Hepatocyte (in vitro differentiated cells): Measurements from ENCODE around the gene FN3K. TPM values are rescaled to one million over a fixed set of nuclear protein-coding genes. Genes with fewer than 3 reads are reported as not detected.
A peak's percentile ranks its signal among the peaks of the same experiment; 100 is the strongest.

Experiments
- DNase-seq: peaks from one replicate; pipeline ENCODE4 v3.0.0-alpha.2; 2016; ENCODE audit warnings: low spot score
- H2AFZ ChIP-seq: fragments of 200-600 bp; sonication (generic); 2 replicates; pipeline ENCODE4 v1.6.0; 2016; ENCODE audit warnings: antibody characterized with exemption, mild to moderate bottlenecking
- H3K27ac ChIP-seq: fragments of 200-600 bp; sonication (generic); 2 replicates; pipeline ENCODE4 v1.5.1; 2016; ENCODE audit warnings: mild to moderate bottlenecking
- H3K27me3 ChIP-seq: fragments of 200-600 bp; sonication (generic); 2 replicates; pipeline ENCODE4 v1.6.1; 2016
- H3K36me3 ChIP-seq: fragments of 200-600 bp; sonication (generic); replicated peaks from 2 replicates; pipeline ENCODE4 v1.5.1; 2016; ENCODE audit warnings: low read depth; ENCODE audit not compliant: insufficient read depth
- H3K4me1 ChIP-seq: fragments of 200-600 bp; sonication (generic); 2 replicates; pipeline ENCODE4 v1.5.1; 2016; ENCODE audit warnings: mild to moderate bottlenecking, moderate library complexity; ENCODE audit not compliant: insufficient read depth
- H3K4me2 ChIP-seq: fragments of 200-600 bp; sonication (generic); 2 replicates; pipeline ENCODE4 v1.6.0; 2016
- H3K4me3 ChIP-seq: fragments of 200-600 bp; sonication (generic); 2 replicates; pipeline ENCODE4 v1.5.1; 2016; ENCODE audit warnings: mild to moderate bottlenecking
- H3K79me2 ChIP-seq: fragments of 200-600 bp; sonication (generic); 2 replicates; pipeline ENCODE4 v1.6.0; 2017; ENCODE audit warnings: mild to moderate bottlenecking
- H3K9me2 ChIP-seq: fragments of 200-600 bp; sonication (generic); replicated peaks from 2 replicates; pipeline ENCODE4 v1.6.0; 2017; ENCODE audit warnings: mild to moderate bottlenecking; ENCODE audit not compliant: insufficient read depth
- H3K9me3 ChIP-seq: fragments of 200-600 bp; sonication (generic); 2 replicates; pipeline ENCODE4 v1.5.1; 2016; ENCODE audit warnings: low read depth, mild to moderate bottlenecking
- H4K20me1 ChIP-seq: fragments of 200-600 bp; sonication (generic); 2 replicates; pipeline ENCODE4 v1.6.0; 2016; ENCODE audit warnings: mild to moderate bottlenecking; ENCODE audit not compliant: insufficient read depth, poor library complexity, severe bottlenecking
- EZH2 ChIP-seq: fragments of 200-600 bp; sonication (generic); IDR thresholded peaks from 2 replicates; pipeline ENCODE4 v1.6.1; 2016; ENCODE audit warnings: antibody characterized with exemption, mild to moderate bottlenecking, borderline replicate concordance
- EZH2phosphoT487 ChIP-seq: fragments of 200-600 bp; sonication (generic); IDR thresholded peaks from one replicate; pipeline ENCODE4 v1.6.1; 2018; ENCODE audit warnings: antibody characterized with exemption, mild to moderate bottlenecking, low read depth, moderate library complexity; ENCODE audit not compliant: unreplicated experiment, severe bottlenecking
- WGBS: methylation state at CpG from one replicate; pipeline ENCODE4 v1.1.6; 2016; ENCODE audit warnings: low lambda C conversion rate; ENCODE audit errors: missing lambda C conversion rate; 5-methylcytosine and 5-hydroxymethylcytosine counted together
- polyA plus RNA-seq: library from polyadenylated mRNA; unstranded; fragments of >200 nt; fragmentation: Nextera tagmentation; extraction: Ambion mirVana; gene quantifications from 2 replicates; pipeline ENCODE4 v1.2.1, GENCODE V29; 2016
- total RNA-seq: library from RNA; depleted of rRNA; stranded (reverse); fragments of >200 nt; gene quantifications from 2 replicates; pipeline ENCODE4 v1.2.3, GENCODE V29; 2014
- TF ChIP-seq, protein P1 (sequence below): fragments of 200-600 bp; sonication (generic); IDR thresholded peaks from 2 replicates; pipeline ENCODE4 v1.5.1; 2016; ENCODE audit warnings: antibody characterized with exemption, mild to moderate bottlenecking; ENCODE audit not compliant: poor library complexity

The FN3K gene
- total and polyA plus RNA-seq, 2 experiments from 2014 or later, result 13.7 to 17.3 TPM

- H3K4me2 ChIP-seq, result no peak overlapping the region
- no peaks in the 10 kb centered on the region for H3K9me2 ChIP-seq
- no peak overlapping the region for H3K4me3 ChIP-seq
- H4K20me1 ChIP-seq, result no peaks in the 10 kb centered on the region
- peaks cover 7% of the 10 kb centered on the region for H3K36me3 ChIP-seq
- peak overlapping the region; percentile 8 for H3K27ac ChIP-seq
- no peak for TF ChIP-seq EZH2phosphoT487
- TF ChIP-seq, protein P1, sequence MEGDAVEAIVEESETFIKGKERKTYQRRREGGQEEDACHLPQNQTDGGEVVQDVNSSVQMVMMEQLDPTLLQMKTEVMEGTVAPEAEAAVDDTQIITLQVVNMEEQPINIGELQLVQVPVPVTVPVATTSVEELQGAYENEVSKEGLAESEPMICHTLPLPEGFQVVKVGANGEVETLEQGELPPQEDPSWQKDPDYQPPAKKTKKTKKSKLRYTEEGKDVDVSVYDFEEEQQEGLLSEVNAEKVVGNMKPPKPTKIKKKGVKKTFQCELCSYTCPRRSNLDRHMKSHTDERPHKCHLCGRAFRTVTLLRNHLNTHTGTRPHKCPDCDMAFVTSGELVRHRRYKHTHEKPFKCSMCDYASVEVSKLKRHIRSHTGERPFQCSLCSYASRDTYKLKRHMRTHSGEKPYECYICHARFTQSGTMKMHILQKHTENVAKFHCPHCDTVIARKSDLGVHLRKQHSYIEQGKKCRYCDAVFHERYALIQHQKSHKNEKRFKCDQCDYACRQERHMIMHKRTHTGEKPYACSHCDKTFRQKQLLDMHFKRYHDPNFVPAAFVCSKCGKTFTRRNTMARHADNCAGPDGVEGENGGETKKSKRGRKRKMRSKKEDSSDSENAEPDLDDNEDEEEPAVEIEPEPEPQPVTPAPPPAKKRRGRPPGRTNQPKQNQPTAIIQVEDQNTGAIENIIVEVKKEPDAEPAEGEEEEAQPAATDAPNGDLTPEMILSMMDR, result no peak
- no peak for TF ChIP-seq EZH2
- H3K4me1 ChIP-seq, result peaks cover 7% of the 10 kb centered on the region
- H3K9me3 ChIP-seq, result peaks cover 8% of the 10 kb centered on the region
- no peak for DNase-seq
- no peak overlapping the region for H2AFZ ChIP-seq
- H3K27me3 ChIP-seq, result no peaks in the 10 kb centered on the region
- H3K79me2 ChIP-seq, result no peaks in the 10 kb centered on the region
- WGBS, result 79% methylated on average over 8 of the region's 8 CpGs
Observed at GRCh38 chr17:82745524-82745923, 10.1 kb downstream of the FN3K start.

DNA sequence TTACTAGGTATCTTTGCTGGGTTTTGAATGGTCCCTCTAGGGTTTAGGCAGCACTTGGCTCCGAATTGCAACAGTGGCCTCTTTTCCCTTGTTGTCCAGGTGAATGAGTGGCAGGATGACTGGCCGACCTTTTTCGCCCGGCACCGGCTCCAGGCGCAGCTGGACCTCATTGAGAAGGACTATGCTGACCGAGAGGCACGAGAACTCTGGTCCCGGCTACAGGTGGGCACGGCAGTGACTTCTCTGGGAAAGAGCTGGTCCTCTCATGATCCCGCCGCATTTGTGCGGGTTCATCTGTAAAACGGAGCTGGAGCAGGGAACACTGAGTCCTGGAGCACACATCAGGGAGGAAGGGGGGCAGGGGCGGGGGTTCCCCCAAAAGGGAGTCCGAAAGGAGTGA lies 13.3 kb downstream of the FN3K start:
- Histone ChIP-seq H3K27ac (no peak overlapping the region), H3K36me3 (no peaks in the 10 kb centered on the region), H3K9me2 (no peaks in the 10 kb centered on the region), H3K9me3 (no peaks in the 10 kb centered on the region), H3K4me1 (peaks cover 8% of the 10 kb centered on the region), H4K20me1 (peaks cover 9% of the 10 kb centered on the region), H3K79me2 (peaks cover 10% of the 10 kb centered on the region), H3K4me2 (no peak overlapping the region), H3K27me3 (no peaks in the 10 kb centered on the region), H3K4me3 (no peak overlapping the region), H2AFZ (no peak overlapping the region)
- TF ChIP-seq EZH2, result no peak
- TF ChIP-seq, protein P1, result no peak
- no peak for TF ChIP-seq EZH2phosphoT487
- WGBS, result 98% methylated on average over 16 of the region's 16 CpGs
- DNase-seq, result no peak

GRCh38 chr17:82750241-82750908 lies 15.0 kb downstream of the FN3K start:
- WGBS, result 53% methylated on average over 27 of the region's 40 CpGs
- Histone ChIP-seq H3K9me2 (no peaks in the 10 kb centered on the region), H3K79me2 (peaks cover 26% of the 10 kb centered on the region), H3K36me3 (no peaks in the 10 kb centered on the region), H3K27ac (no peak overlapping the region), H3K9me3 (no peaks in the 10 kb centered on the region), H3K4me1 (peaks cover 8% of the 10 kb centered on the region), H3K27me3 (no peaks in the 10 kb centered on the region), H3K4me2 (peak overlapping the region; percentile 98), H2AFZ (no peak overlapping the region), H3K4me3 (no peak overlapping the region), H4K20me1 (peaks cover 9% of the 10 kb centered on the region)
- TF ChIP-seq, protein P1, result no peak
- no peak for TF ChIP-seq EZH2phosphoT487
- TF ChIP-seq EZH2, result no peak
- DNase-seq, result no peak
